Trophoblast cell (in vitro differentiated cells and primary cell): Measurements from ENCODE around the gene RTKN.

Source experiments
- DNase-seq, 2 donors: peaks; one replicate each; pipeline ENCODE4 v3.0.0-alpha.2; 2016
- H2AFZ ChIP-seq: 2 replicates; pipeline ENCODE4 v1.6.1; 2013; ENCODE audit warnings: low read length, moderate library complexity, mild to moderate bottlenecking; ENCODE audit not compliant: insufficient read depth, poor library complexity
- H2AK5ac ChIP-seq: 2 replicates; pipeline ENCODE4 v1.6.1; 2013; ENCODE audit warnings: mild to moderate bottlenecking, low read length
- H2BK120ac ChIP-seq: 2 replicates; pipeline ENCODE4 v1.6.1; 2013; ENCODE audit warnings: low read length, mild to moderate bottlenecking, moderate library complexity; ENCODE audit not compliant: insufficient read depth, poor library complexity
- H2BK12ac ChIP-seq: 2 replicates; pipeline ENCODE4 v1.6.1; 2013; ENCODE audit warnings: mild to moderate bottlenecking, low read length, moderate library complexity
- H2BK5ac ChIP-seq: 2 replicates; pipeline ENCODE4 v1.6.1; 2013; ENCODE audit warnings: low read length, low read depth, moderate library complexity, mild to moderate bottlenecking; ENCODE audit not compliant: poor library complexity
- H3K14ac ChIP-seq: 2 replicates; pipeline ENCODE4 v1.6.1; 2013; ENCODE audit warnings: mild to moderate bottlenecking, low read length
- H3K18ac ChIP-seq: 2 replicates; pipeline ENCODE4 v1.6.1; 2013; ENCODE audit warnings: mild to moderate bottlenecking, low read length
- H3K23ac ChIP-seq: 2 replicates; pipeline ENCODE4 v1.6.1; 2013; ENCODE audit warnings: low read length
- H3K27ac ChIP-seq: 2 replicates; pipeline ENCODE4 v1.5.1; 2013; ENCODE audit warnings: low read depth, mild to moderate bottlenecking, inconsistent platforms, low read length, moderate library complexity
- H3K27me3 ChIP-seq: 2 replicates; pipeline ENCODE4 v1.6.1; 2013; ENCODE audit warnings: inconsistent platforms, mild to moderate bottlenecking, low read length, moderate library complexity; ENCODE audit not compliant: insufficient read depth
- H3K36me3 ChIP-seq, 2 experiments: 1 replicate in 1 of 2; 2 replicates in 1 of 2; pipeline ENCODE4 v1.6.1; 2013; ENCODE audit warnings: low read length in 2 of 2, mild to moderate bottlenecking in 2 of 2, moderate library complexity in 1 of 2; ENCODE audit not compliant: insufficient read depth in 2 of 2, control insufficient read depth in 1 of 2
- H3K4ac ChIP-seq: 2 replicates; pipeline ENCODE4 v1.6.1; 2013; ENCODE audit warnings: low read depth, mild to moderate bottlenecking, low read length, moderate library complexity
- H3K4me1 ChIP-seq, 2 experiments: 1 replicate in 1 of 2; 2 replicates in 1 of 2; pipeline ENCODE4 v1.6.1; 2013; ENCODE audit warnings: low read length in 2 of 2, mild to moderate bottlenecking in 2 of 2, moderate library complexity in 1 of 2; ENCODE audit not compliant: insufficient read depth in 2 of 2, control insufficient read depth in 1 of 2
- H3K4me2 ChIP-seq: 2 replicates; pipeline ENCODE4 v1.6.1; 2013; ENCODE audit warnings: inconsistent platforms, mild to moderate bottlenecking, low read length, moderate library complexity
- H3K4me3 ChIP-seq: 2 replicates; pipeline ENCODE4 v1.5.1; 2013; ENCODE audit warnings: mild to moderate bottlenecking, low read depth, low read length, inconsistent platforms
- H3K79me1 ChIP-seq: one replicate; pipeline ENCODE4 v1.6.1; 2013; ENCODE audit warnings: low read length
- H3K79me2 ChIP-seq: 2 replicates; pipeline ENCODE4 v1.6.1; 2013; ENCODE audit warnings: low read length, mild to moderate bottlenecking; ENCODE audit not compliant: control insufficient read depth, insufficient read depth, poor library complexity
- H3K9ac ChIP-seq: 2 replicates; pipeline ENCODE4 v1.6.1; 2013; ENCODE audit warnings: mild to moderate bottlenecking, low read length
- H3K9me3 ChIP-seq: 2 replicates; pipeline ENCODE4 v1.6.1; 2013; ENCODE audit warnings: low read depth, mild to moderate bottlenecking, control low read depth, inconsistent platforms, low read length; ENCODE audit not compliant: insufficient read depth
- H4K12ac ChIP-seq: 2 replicates; pipeline ENCODE4 v1.6.1; 2013; ENCODE audit warnings: low read depth, mild to moderate bottlenecking, low read length, moderate library complexity
- H4K8ac ChIP-seq: 2 replicates; pipeline ENCODE4 v1.6.1; 2013; ENCODE audit warnings: low read depth, mild to moderate bottlenecking, low read length, moderate library complexity
- H4K91ac ChIP-seq: one replicate; pipeline ENCODE4 v1.6.1; 2013; ENCODE audit warnings: low read depth, mild to moderate bottlenecking, low read length, moderate library complexity
- WGBS: extraction: QIAGEN DNeasy Blood & Tissue Kit; methylation state at CpG from one replicate; pipeline ENCODE4 v1.1.7; 2013; ENCODE audit warnings: missing lambda C conversion rate; ENCODE audit not compliant: insufficient read length, insufficient coverage; ENCODE audit errors: extremely low coverage; 5-methylcytosine and 5-hydroxymethylcytosine counted together

RTKN gene

GRCh38 chr2:74381751-74382150 is 60.0 kb downstream of the RTKN start:
- Histone ChIP-seq H3K79me2 (peaks cover 3% of the 10 kb centered on the region), H3K23ac (no peak overlapping the region), H2BK5ac (no peak overlapping the region), H3K36me3 (peaks cover 10 to 20% of the 10 kb centered on the region in 2 experiments), H3K27ac (no peak overlapping the region), H2BK120ac (no peak overlapping the region), H3K4ac (no peak overlapping the region), H3K4me2 (no peak overlapping the region), H3K79me1 (no peaks in the 10 kb centered on the region), H4K8ac (no peak overlapping the region), H3K27me3 (no peaks in the 10 kb centered on the region), H3K18ac (no peak overlapping the region), H2AFZ (no peak overlapping the region), H3K14ac (no peak overlapping the region), H2BK12ac (no peak overlapping the region), H3K9ac (no peak overlapping the region), H3K4me1 (peaks cover 5 to 8% of the 10 kb centered on the region in 2 experiments), H4K91ac (no peak overlapping the region), H4K12ac (no peak overlapping the region), H3K9me3 (no peaks in the 10 kb centered on the region), H2AK5ac (no peak overlapping the region), H3K4me3 (no peak overlapping the region)
- no peak for DNase-seq
- no CpG with 5 or more reads among the region's 3 CpGs for WGBS

GRCh38 chr2:74379851-74380789 is 61.6 kb downstream of the RTKN start, which contains the start of gene DCTN1:
Gene DCTN1 (minus strand): TSS chr2:74380311. CDS start chr2:74380037, 274 bp downstream.
- no peak within 1 kb of the TSS for H4K12ac ChIP-seq
- peak within 1 kb of the TSS; percentile 22 for H3K18ac ChIP-seq
- peaks cover 5 to 8% of the 10 kb centered on the region in 2 experiments for H3K4me1 ChIP-seq
- no peaks in the 10 kb centered on the region for H3K79me1 ChIP-seq
- peaks cover 3% of the 10 kb centered on the region for H3K79me2 ChIP-seq
- no peak within 1 kb of the TSS for H3K14ac ChIP-seq
- no peak within 1 kb of the TSS for H3K9ac ChIP-seq
- H3K4me3 ChIP-seq = no peak within 1 kb of the TSS
- H2BK120ac ChIP-seq = no peak within 1 kb of the TSS
- no peak within 1 kb of the TSS for H3K27ac ChIP-seq
- no peak within 1 kb of the TSS for H2AFZ ChIP-seq
- peak within 1 kb of the TSS; percentile 53 for H3K4ac ChIP-seq
- no CpG with 5 or more reads among the region's 14 CpGs for WGBS
- DNase-seq = peak in 1 of 2 donors; percentile 6
- no peak within 1 kb of the TSS for H2AK5ac ChIP-seq
- no peak within 1 kb of the TSS for H3K23ac ChIP-seq
- H4K91ac ChIP-seq = no peak within 1 kb of the TSS
- no peaks in the 10 kb centered on the region for H3K9me3 ChIP-seq
- no peak within 1 kb of the TSS for H2BK12ac ChIP-seq
- H3K27me3 ChIP-seq = no peaks in the 10 kb centered on the region
- no peak within 1 kb of the TSS for H4K8ac ChIP-seq
- H3K4me2 ChIP-seq = peak within 1 kb of the TSS; percentile 35
- no peak within 1 kb of the TSS for H2BK5ac ChIP-seq
- H3K36me3 ChIP-seq = peaks cover 14 to 26% of the 10 kb centered on the region in 2 experiments

- H3K27ac ChIP-seq = no peak overlapping the region
- peaks cover 15 to 26% of the 10 kb centered on the region in 2 experiments for H3K36me3 ChIP-seq
- no CpG with 5 or more reads among the region's 10 CpGs for WGBS
- no peak overlapping the region for H3K4ac ChIP-seq
- no peak overlapping the region for H2BK5ac ChIP-seq
- peaks cover 3% of the 10 kb centered on the region for H3K79me2 ChIP-seq
- H4K8ac ChIP-seq = no peak overlapping the region
- no peak overlapping the region for H2AK5ac ChIP-seq
- no peak overlapping the region for H2BK120ac ChIP-seq
- H3K9me3 ChIP-seq = no peaks in the 10 kb centered on the region
- H3K18ac ChIP-seq = no peak overlapping the region
- no peak overlapping the region for H4K12ac ChIP-seq
- H3K4me2 ChIP-seq = no peak overlapping the region
- no peak overlapping the region for H2BK12ac ChIP-seq
- H2AFZ ChIP-seq = no peak overlapping the region
- no peak overlapping the region for H3K4me3 ChIP-seq
- H4K91ac ChIP-seq = no peak overlapping the region
- no peak for DNase-seq
- no peak overlapping the region for H3K9ac ChIP-seq
- H3K27me3 ChIP-seq = no peaks in the 10 kb centered on the region
- peaks cover 5 to 24% of the 10 kb centered on the region in 2 experiments for H3K4me1 ChIP-seq
- no peaks in the 10 kb centered on the region for H3K79me1 ChIP-seq
- H3K14ac ChIP-seq = no peak overlapping the region
- H3K23ac ChIP-seq = no peak overlapping the region
These were observed 63.7 kb downstream of the RTKN start for GRCh38 chr2:74378007-74378406.

- no peak overlapping the region for H2AK5ac ChIP-seq
- H3K9ac ChIP-seq = no peak overlapping the region
- H3K23ac ChIP-seq = no peak overlapping the region
- H3K18ac ChIP-seq = no peak overlapping the region
- H4K8ac ChIP-seq = no peak overlapping the region
- no peak for DNase-seq
- no peak overlapping the region for H2BK12ac ChIP-seq
- no peak overlapping the region for H3K14ac ChIP-seq
- H3K4me2 ChIP-seq = no peak overlapping the region
- H2BK120ac ChIP-seq = no peak overlapping the region
- no peak overlapping the region for H2AFZ ChIP-seq
- H3K27me3 ChIP-seq = no peaks in the 10 kb centered on the region
- no peak overlapping the region for H3K4ac ChIP-seq
- no peak overlapping the region for H4K12ac ChIP-seq
- no peak overlapping the region for H4K91ac ChIP-seq
- H3K36me3 ChIP-seq = peaks cover 22 to 36% of the 10 kb centered on the region in 2 experiments
- no peak overlapping the region for H3K4me3 ChIP-seq
- H3K9me3 ChIP-seq = no peaks in the 10 kb centered on the region
- peaks cover 3% of the 10 kb centered on the region for H3K79me2 ChIP-seq
- no peaks in the 10 kb centered on the region for H3K79me1 ChIP-seq
- peaks cover 5 to 24% of the 10 kb centered on the region in 2 experiments for H3K4me1 ChIP-seq
- H3K27ac ChIP-seq = no peak overlapping the region
- no CpG with 5 or more reads among the region's 2 CpGs for whole genome bisulfite sequencing
- no peak overlapping the region for H2BK5ac ChIP-seq
These were observed 65.9 kb downstream of the RTKN start for GRCh38 chr2:74375838-74376237.
